Activated naive CD4-positive, alpha-beta T cell treated with anti-CD3 and anti-CD28 coated beads, Interleukin-2, amount 50 U/mL, for 72 hours (primary cell): ENCODE data around the gene LRCH1. TPM values are rescaled to one million over a fixed set of nuclear protein-coding genes. Genes with fewer than 3 reads are reported as not detected.
A peak's percentile ranks its signal among the peaks of the same experiment; 100 is the strongest.

Experiments
- ATAC-seq, 2 donors: fragments of 150-1000 bp; cut with Tn5 transposase; 2 replicates each; pipeline ENCODE4 v1.10.0; 2021; ENCODE audit warnings: mild to moderate bottlenecking in 2 of 2, moderate library complexity in 2 of 2
- DNase-seq, 2 donors: peaks; one replicate each; pipeline ENCODE4 v3.0.0; 2021 to 2022; ENCODE audit warnings: low spot score in 2 of 2
- H3K27ac Mint-ChIP-seq, 2 donors: one replicate each; pipeline ENCODE4 v1.8.0; 2022; ENCODE audit warnings: mild to moderate bottlenecking in 2 of 2, mixed read lengths in 2 of 2
- H3K36me3 Mint-ChIP-seq, 2 donors: one replicate each; pipeline ENCODE4 v1.8.0; 2022; ENCODE audit warnings: mixed read lengths in 2 of 2
- H3K9me3 Mint-ChIP-seq, 2 donors: one replicate each; pipeline ENCODE4 v1.8.0; 2022; ENCODE audit warnings: mixed read lengths in 2 of 2
- total RNA-seq, 2 donors: library from RNA; stranded (reverse); gene quantifications; one replicate each; pipeline ENCODE4 v1.2.3, GENCODE V29; 2022

The LRCH1 gene
- total RNA-seq, 2 donors from 2014 or later = 17.5 to 21.5 TPM

DNA sequence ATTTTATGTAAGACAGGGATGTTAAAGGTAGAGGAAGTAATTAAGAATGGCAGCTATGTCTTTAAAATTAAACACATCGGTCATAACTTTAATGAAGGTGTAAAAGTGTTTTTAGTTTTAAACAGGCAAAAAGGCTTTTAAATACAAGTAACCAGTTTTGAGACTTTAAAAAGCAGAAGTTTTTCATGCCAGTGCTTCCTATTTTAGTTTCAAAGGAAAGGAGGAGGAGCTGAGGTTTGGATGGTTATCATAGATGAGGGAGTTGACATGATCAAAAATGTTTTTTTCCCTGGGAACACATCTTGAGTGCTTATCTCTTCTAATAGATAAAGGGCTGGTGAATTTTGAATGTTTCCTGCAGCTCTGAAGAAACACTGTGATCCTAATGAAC, 42.9 kb downstream of the LRCH1 start:
- no peak for ATAC-seq
- peaks cover 4 to 20% of the 10 kb centered on the region in 2 donors for H3K36me3 Mint-ChIP-seq
- H3K27ac Mint-ChIP-seq = no peak overlapping the region
- DNase-seq = no peak
- H3K9me3 Mint-ChIP-seq = no peaks in the 10 kb centered on the region

DNA sequence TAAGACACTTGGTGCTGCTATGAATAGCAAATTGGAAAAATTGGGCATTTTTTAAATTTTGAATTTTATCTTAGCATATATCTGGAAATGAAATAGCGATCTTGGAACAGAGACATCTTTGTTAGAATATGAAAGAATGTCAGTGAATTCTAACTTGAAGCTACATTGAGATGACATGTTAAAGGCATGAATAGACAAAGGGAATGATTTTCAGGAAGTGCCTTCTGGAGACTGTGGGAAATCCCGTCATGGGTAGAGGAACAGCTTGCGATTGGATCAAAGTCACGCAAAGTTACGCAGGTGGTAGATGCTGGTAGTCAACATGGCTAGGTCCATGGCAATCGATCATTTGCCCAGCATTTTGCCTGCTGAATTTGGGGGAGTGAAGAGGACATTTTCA, 43.5 kb downstream of the LRCH1 start:
- Mint-ChIP-seq H3K36me3 (peaks cover 4 to 20% of the 10 kb centered on the region in 2 donors), H3K27ac (no peak overlapping the region), H3K9me3 (no peaks in the 10 kb centered on the region)
- no peak for ATAC-seq
- DNase-seq = no peak

DNA sequence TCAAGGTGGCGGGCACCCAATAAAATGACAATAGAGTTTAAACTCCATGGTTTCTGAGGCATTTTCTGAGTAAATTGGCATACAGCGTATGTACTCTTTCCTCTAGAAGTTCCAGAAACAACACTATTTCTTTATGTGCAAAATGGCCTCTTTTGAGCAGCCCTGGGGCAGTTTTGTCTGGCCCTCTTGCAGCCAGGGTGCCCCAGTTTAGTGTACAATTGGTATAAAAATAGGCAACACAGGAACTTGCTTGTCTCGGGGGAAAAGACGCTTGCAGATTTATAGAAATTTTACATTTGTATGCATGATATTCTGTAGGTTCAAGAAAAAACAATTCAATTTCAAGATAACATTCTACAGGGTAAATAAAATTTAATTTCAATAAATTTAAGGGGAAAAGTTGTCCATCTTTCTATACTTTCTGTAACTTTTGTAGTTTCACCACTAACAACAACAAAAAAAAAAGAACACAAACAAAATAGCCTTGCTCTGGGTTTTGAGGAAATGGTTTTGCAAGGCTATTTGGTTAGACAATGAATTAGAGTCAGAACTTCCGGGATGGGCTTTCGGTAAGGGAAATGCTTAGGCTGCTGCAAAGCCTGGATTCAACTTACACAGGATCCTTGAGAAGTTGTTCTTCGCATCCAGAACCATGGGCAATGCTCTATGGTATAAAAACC, 45.3 kb downstream of the LRCH1 start:
- H3K27ac Mint-ChIP-seq = no peak overlapping the region
- ATAC-seq (peak; percentile 9 to 19), DNase-seq (no peak)
- peaks cover 4 to 20% of the 10 kb centered on the region in 2 donors for H3K36me3 Mint-ChIP-seq
- no peaks in the 10 kb centered on the region for H3K9me3 Mint-ChIP-seq

DNA sequence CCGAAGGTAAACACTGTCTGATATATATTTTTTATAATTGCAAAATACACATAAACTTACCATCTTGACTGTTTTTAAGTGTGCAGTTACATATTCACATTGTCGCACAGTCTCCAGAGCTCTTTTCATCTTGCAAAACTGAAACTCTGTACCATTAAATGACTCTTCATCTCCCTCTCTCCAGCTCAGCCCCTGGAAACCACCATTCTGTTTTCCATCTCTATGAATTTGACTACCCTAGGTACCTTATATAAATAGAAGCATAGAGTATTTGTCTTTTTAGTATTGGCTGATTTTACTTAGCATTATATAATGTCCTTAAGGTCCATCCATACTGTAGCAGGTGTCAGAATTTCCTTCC, 45.8 kb downstream of the LRCH1 start:
- H3K27ac Mint-ChIP-seq = no peak overlapping the region
- no peak for DNase-seq
- peaks cover 4 to 20% of the 10 kb centered on the region in 2 donors for H3K36me3 Mint-ChIP-seq
- peak; percentile 87 for ATAC-seq
- no peaks in the 10 kb centered on the region for H3K9me3 Mint-ChIP-seq

DNA sequence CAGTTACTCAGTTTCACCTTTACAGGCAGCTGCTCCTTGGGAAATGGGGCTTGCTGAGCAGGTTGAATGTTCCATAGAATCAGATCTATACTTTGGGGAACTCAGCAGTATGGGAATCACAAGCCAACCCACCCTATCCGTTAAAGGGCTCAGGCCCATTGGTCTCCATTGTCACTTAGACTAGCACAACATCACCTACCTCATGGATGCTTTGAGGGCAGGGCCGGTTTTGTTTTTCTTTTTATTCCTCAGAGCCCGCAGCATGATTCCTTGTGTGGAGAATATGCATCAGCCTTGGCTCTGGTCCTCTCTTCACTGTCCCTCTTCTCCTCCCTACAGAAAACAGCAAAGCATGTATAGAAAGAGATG, 48.0 kb downstream of the LRCH1 start:
- peaks cover 4 to 14% of the 10 kb centered on the region in 2 donors for H3K36me3 Mint-ChIP-seq
- no peak for DNase-seq
- H3K9me3 Mint-ChIP-seq = no peaks in the 10 kb centered on the region
- no peak for ATAC-seq
- no peak overlapping the region for H3K27ac Mint-ChIP-seq

DNA sequence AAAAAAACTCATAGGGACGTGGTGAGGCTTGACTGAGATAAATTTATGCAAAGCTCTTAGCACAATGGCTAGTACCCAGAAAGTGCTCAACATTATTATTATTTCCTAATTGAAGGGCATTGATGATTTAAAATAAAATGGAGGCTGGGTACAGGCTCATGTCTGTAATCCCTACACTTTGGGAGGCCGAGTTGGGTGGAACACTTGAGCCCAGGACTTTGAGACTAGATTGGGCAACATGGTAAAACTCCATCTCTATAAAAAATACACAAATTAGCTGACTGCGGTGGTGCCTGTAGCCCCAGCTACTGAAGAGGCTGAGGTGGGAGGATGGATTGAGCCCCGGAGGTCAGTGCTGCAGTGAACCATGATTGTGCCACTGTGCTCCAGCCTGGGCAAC, 49.6 kb downstream of the LRCH1 start:
- ATAC-seq = no peak
- H3K9me3 Mint-ChIP-seq = no peaks in the 10 kb centered on the region
- peaks cover 4 to 6% of the 10 kb centered on the region in 2 donors for H3K36me3 Mint-ChIP-seq
- no peak overlapping the region for H3K27ac Mint-ChIP-seq
- no peak for DNase-seq

DNA sequence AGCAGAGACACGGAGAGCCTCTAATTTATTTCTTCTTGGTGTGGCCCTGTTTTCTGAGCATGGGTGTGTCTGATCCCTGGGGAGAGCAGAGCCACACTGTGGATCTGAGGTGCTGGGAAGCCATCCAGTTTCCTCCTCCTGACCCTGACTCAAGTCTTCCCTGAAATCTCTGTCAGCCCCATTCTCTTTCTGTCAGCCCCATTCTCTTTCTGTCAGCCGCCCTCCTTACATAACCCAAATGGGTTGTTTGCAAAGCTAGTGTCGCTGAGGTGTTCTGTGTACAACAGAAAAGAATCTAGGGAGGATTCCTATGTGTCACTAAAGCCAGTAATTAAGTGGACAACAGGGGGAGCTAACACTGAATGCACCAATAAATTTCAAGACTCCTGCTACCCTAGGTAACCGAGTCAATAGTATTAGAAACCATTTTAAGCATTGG, 50.2 kb downstream of the LRCH1 start:
- peaks cover 4 to 6% of the 10 kb centered on the region in 2 donors for H3K36me3 Mint-ChIP-seq
- H3K9me3 Mint-ChIP-seq = no peaks in the 10 kb centered on the region
- ATAC-seq (no peak), DNase-seq (no peak)
- no peak overlapping the region for H3K27ac Mint-ChIP-seq

DNA sequence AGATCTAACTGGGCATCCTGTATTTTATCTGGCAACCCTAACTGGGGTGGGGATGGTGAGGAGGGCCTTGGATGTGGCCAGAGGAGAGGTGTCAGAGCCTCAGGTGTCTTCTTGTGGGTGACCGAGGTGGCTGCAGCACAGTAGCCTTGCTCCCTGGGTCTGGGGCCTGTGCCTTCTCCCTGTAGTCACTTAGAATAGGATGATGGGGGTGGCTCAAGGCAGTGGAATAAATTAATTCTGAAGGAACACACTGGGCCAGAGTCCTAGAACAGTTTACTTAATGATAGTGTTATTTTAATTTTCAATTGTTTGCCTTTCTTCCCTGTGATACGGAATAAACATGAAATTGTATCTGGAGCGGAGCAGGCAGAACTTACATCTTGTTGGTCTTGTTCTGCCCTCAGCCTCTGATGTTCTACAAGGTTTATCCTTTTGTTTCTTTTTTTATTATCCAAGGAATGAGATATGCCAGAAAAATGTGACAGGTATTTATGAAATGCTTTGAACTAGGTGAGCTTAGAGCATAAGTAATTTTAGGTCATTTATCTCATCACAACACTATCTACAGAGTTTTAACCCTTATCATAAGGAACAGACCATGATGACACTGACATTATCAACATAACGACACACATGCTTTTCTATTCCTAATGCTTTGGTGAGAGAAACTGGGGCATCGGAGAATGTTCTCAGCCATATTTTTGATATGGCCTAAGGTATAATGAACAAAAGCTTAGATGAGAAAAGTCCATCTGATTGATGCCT, 51.4 kb downstream of the LRCH1 start:
- no peak overlapping the region for H3K27ac Mint-ChIP-seq
- ATAC-seq = no peak
- H3K36me3 Mint-ChIP-seq = no peaks in the 10 kb centered on the region
- H3K9me3 Mint-ChIP-seq = no peaks in the 10 kb centered on the region
- no peak for DNase-seq

DNA sequence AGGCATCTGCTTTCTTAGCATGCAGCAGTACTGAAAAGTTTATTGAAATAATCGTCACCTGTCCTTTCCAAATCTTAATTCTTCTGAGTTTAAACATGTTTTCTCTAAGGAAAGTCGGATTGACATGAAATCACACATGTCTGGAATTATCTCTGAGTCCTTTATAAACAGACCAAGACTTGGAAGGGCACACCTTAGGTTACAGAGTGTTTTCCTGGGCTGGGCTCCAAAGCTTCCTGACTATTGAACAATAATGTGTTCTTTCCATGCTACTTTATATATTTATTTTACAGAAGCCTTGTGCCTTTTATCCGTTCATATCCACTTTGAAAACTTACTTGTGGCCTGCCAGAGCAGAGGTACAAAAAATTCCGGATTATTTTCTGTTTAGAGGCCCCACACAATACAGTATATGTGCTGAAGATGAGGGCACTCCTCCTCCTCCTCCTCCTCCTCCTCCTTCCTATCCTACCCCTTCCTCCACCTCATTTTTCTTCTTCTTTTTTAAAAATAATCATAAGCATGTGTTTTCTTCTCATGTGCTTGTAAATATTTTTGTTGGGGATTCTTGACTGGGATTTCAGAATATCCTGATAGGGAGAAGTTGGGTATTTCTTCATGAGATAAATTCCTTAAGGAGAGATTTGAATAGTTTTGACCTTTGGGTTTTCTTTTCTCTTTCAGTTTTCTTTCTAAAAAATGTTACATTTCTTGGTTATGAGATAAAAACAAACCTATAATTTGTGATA, 52.3 kb downstream of the LRCH1 start:
- no peaks in the 10 kb centered on the region for H3K9me3 Mint-ChIP-seq
- no peaks in the 10 kb centered on the region for H3K36me3 Mint-ChIP-seq
- no peak for ATAC-seq
- peak overlapping the region in 1 of 2 donors; percentile 91 for H3K27ac Mint-ChIP-seq
- no peak for DNase-seq

DNA sequence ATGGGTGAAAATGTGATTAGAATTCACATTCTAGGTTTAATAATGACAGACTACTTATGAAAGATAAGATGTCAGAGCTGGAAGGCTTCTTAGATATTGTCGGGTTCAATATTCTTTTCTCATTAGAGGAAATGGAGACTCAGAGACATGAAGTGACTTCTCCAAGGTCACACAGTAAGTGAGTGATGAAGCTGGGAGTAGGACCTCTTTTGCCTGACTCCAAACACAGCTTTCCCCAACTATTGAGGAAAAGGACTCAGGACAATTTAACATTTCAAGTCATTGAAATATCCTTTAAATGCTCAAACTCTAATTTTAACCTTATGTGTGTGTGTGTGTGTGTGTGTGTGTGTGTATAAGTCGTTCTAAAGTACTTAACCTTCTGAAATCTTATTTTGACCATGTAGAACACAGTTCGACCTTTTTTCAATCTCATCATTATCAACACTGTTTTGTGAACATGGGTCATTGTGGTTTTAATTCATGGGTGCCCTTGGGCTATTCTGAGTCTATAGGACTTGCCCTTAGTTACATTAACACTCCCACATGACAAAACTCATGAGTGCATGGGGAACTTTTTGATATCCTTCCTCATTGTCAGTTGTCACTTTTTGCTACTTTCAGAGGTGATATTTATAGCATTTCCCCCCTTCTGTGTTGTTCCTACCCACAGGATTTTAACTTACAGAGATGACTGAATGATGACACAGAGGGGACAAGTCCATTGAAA, 53.0 kb downstream of the LRCH1 start:
- Mint-ChIP-seq H3K9me3 (no peaks in the 10 kb centered on the region), H3K27ac (peak overlapping the region; percentile 91 to 93), H3K36me3 (no peaks in the 10 kb centered on the region)
- DNase-seq = no peak
- peak; percentile 80 to 81 for ATAC-seq

DNA sequence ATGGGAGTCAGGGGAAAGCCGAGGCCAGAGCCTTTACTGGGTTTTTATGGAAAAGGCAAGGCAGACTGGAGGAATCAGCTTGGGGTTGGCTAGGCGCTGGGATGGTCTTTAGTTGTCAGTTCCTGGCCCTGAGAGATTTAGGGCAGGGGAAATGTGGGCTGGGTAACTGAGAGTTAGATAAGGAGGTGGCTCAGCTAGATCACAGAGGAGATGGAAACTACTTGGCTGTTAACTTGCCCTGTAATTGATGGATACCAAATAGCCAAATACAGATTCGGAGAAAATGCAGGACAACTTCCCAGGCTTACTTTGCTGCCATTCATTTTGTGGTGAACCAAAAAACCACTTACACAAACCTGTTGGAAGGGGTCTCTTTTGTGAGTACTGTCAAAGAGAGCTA, 54.0 kb downstream of the LRCH1 start:
- H3K9me3 Mint-ChIP-seq = no peaks in the 10 kb centered on the region
- H3K36me3 Mint-ChIP-seq = no peaks in the 10 kb centered on the region
- DNase-seq = no peak
- ATAC-seq = no peak
- H3K27ac Mint-ChIP-seq = peak overlapping the region in 1 of 2 donors; percentile 91

DNA sequence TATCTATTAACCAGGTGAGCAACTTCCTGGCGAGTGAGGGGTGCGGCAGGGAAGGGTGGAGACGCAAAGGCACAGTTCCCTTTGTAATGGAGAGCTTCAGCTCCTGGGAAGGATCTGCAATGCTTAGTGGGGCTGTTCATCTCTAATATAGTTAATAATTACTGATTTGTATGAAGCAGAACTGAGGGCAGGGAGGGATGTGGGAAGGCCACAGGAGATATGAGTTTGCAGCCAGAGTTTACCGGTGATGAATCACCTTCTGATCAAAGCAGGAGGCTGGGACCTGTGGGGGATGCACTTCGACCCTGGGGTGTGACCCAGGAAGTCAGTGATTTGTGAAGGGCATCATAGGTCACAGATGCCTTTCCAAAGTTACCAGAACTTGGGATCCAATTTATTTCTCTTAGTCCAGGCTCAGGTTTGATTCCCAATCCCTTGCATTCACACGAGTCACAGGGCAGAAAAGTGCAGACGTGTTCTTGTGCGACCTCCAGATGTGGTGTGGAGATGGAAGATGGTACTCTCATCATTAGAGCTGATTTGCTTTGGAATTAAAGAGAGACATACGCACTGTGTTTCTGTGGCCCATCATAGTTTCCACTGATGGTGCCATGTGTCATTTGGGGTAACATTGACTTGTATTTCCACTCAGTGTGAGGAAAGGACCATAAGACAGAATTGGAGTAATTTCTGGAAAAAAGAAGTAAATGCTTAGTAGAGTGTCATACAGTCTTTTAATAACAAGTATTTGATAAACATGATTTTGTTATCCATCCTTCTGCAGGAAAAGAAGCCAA, 55.0 kb downstream of the LRCH1 start:
- ATAC-seq (peak; percentile 54 to 68), DNase-seq (peak in 1 of 2 donors; percentile 13)

DNA sequence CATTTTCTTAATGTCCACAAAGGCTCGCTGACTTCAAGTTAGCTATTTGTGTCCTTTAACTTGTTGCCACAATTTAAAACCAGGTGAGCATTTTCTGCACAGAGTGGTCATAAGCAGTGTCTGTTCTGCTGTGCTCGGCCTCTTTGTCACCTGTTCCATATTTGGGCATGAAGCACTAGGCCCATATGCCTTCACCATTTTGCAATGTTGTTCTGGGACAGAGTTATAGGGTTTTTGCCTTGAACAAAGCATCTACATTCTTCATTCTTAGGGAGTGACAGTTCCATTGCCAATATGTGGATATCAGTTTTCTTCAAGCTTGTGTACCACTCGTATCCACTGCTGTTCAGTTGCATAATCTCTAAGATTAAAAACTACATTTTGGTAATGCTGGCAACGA, 56.1 kb downstream of the LRCH1 start:
- Mint-ChIP-seq H3K27ac (no peak overlapping the region), H3K36me3 (no peaks in the 10 kb centered on the region), H3K9me3 (no peaks in the 10 kb centered on the region)
- ATAC-seq (no peak), DNase-seq (no peak)

More for the DNA sequence above, 55.0 kb downstream of the LRCH1 start:
- Mint-ChIP-seq H3K36me3 (no peaks in the 10 kb centered on the region), H3K9me3 (no peaks in the 10 kb centered on the region), H3K27ac (peak overlapping the region; percentile 57 to 91)

DNA sequence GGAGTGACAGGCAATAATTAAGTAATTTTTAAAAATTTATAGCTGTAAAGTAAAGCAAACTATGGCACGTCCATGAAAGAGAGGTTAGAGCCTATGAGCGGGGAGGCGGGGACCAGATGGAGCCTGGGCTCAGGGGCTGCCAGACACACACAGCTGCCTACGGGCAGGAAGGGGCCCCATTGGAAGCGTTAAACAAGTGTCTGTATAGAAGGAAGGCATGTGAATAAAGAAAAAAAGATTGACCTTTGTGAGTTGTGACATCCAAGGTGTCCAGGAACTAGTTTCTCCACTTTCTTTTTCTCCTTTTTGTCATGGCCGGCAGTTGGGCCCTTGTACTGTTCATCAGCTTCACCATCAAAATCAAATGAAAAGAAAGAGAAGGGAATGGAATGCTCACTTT, 56.8 kb downstream of the LRCH1 start:
- H3K9me3 Mint-ChIP-seq = no peaks in the 10 kb centered on the region
- DNase-seq (no peak), ATAC-seq (no peak)
- H3K36me3 Mint-ChIP-seq = no peaks in the 10 kb centered on the region
- H3K27ac Mint-ChIP-seq = no peak overlapping the region

DNA sequence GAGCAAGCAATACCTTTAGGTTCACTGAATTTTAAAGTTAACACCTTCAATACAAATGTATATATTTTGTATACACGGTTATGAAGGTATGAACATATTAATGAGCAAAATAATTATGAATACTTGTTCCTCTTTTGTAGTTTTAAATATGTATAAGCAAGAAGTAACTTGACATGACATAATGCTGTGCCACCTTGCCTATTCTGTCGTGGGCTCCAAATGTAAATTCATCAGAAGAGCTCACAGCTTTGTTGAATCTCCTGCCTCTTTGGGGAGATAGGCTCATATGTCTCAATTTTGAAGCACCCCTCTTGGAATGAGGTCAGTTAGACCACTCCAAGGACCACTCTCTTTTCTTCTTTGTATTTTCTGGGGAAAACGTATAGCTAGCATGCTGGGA, 59.3 kb downstream of the LRCH1 start:
- DNase-seq (no peak), ATAC-seq (no peak)
- Mint-ChIP-seq H3K27ac (no peak overlapping the region), H3K36me3 (no peaks in the 10 kb centered on the region), H3K9me3 (no peaks in the 10 kb centered on the region)

DNA sequence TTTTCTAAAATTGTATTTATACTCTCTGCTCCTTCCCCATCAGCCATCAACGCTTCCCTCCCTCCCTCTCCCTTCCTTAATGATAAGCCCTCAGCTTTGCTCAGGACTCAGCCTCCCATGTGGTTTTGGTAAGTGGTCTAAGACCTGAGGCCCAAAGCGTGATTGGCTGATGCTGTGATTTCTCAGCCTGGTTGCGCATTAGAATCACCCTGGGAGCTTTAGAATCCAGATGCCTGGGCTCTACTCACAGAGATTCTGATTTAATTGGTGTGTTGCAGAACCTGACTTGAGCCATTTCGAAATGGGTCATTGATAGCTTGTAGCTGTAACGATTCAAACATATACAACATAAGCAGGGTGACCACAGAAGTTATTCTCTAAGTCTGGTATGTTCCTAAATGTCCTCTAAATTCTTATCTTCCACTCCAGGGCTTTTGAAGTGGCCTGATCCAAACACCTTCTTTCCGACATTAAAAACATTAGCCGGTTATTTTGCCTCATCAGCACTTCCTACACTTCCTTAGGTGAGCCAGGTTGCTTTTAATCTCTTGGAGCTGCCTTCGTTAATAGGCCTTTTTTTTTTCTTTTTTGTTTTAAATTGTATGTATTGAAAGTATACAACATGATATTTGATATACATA, 60.6 kb downstream of the LRCH1 start:
- H3K27ac Mint-ChIP-seq = no peak overlapping the region
- no peaks in the 10 kb centered on the region for H3K9me3 Mint-ChIP-seq
- no peaks in the 10 kb centered on the region for H3K36me3 Mint-ChIP-seq
- ATAC-seq = no peak
- no peak for DNase-seq
